ENCODE measurements around the gene YES1.
"Not testable (repeated sequence)": the region's sequence is repeated elsewhere in the genome, so short reads cannot be mapped to it uniquely, and the experiment has no call there.

YES1 gene

GRCh38 chr18:801137-801536 lies 10.9 kb downstream of the YES1 start:
- TF ChIP-seq CTCF (IDR thresholded peaks at IDR 0.05; ENCODE audit: extremely low read depth, missing control alignments): no peak
- no peak for DNase-seq (ENCODE audit: low spot score)

DNA sequence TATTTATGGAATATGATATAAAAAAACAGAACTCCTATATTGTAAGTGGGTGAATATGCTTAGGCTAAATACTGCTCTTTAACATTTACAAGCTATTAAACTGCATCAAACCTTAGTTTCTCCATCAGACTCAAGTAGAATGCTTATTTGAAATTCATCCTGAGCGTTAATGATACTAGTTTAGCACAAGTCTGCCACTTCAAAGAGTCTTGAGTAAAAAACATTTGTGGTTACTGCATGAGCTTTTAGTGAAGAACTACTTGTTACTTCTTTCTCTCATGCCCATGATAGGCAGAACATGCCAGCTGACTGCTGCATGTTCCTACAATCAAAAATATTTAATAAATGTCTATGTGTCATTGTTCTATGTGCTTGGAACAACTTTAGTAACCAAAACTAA lies 12.1 kb downstream of the YES1 start:
- DNase-seq (ENCODE audit: low spot score): no peak
- TF ChIP-seq CTCF (IDR thresholded peaks at IDR 0.05; ENCODE audit: extremely low read depth, missing control alignments): no peak

GRCh38 chr18:795383-795782 lies 16.7 kb downstream of the YES1 start:
- not testable (repeated sequence) for DNase-seq (ENCODE audit: low spot score)

DNA sequence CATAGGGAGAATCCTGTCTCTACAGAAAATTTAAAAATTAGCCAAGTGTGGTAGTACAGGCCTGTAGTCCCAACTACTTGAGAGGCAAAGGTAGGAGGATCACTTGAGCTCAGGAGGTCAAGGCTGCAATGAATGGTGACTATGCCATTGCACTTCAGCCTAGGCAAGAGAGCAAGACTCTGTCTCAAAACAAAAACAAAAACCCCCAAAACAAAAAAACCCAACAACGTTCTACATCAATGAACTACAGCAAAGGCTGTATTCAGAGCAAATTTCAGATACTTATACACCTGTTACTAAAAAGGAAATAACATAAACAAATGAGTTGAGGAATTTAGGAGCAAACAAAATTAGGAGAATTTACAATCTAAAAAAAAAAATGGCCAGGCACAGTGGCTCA lies 22.6 kb downstream of the YES1 start:
- TF ChIP-seq CTCF (IDR thresholded peaks at IDR 0.05; ENCODE audit: extremely low read depth, missing control alignments): no peak
- DNase-seq (ENCODE audit: low spot score): no peak

- no peak for TF ChIP-seq CTCF (IDR thresholded peaks at IDR 0.05; ENCODE audit: extremely low read depth, missing control alignments)
- no peak for DNase-seq (ENCODE audit: low spot score)
These were observed 26.8 kb downstream of the YES1 start for GRCh38 chr18:785242-785641.

DNA sequence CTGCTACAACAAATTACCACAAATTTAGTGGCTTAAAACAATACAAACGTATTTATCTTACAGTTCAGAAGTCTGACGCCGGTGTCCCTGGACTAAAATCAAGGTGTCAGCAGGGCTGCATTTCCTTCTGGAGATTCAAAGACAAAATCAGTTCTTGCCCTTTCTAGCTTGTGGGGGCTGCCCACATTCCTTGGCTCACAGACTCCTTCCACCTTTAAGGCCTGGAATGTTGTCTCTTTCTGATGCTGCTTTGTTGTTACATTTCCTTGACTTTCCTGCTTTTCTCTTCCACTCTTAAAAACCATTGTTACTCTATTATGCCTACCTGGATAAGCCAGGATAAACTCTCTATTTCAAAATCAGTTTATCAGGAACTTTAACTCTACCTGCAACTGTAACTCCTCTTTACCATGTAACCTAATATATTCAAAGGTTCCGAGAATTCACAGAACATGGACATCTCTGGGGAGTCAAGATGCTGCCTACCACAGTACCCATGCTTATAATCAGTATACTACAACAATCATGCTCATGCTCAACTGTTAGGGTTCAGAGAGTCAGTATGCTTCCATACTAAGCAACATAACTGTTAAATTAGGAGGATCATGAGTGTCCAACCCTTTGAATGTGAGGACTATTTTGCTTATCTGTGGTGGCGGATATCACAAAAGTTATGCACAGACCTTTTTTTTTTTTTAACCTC lies 27.4 kb downstream of the YES1 start:
- TF ChIP-seq CTCF (IDR thresholded peaks at IDR 0.05; ENCODE audit: extremely low read depth, missing control alignments): no peak
- no peak for DNase-seq (ENCODE audit: low spot score)

- no peak for DNase-seq (ENCODE audit: low spot score)
- no peak for TF ChIP-seq CTCF (IDR thresholded peaks at IDR 0.05; ENCODE audit: extremely low read depth, missing control alignments)
These were observed 33.7 kb downstream of the YES1 start for GRCh38 chr18:778194-778927.

GRCh38 chr18:777021-777420 lies 35.0 kb downstream of the YES1 start:
- no peak for DNase-seq (ENCODE audit: low spot score)
- TF ChIP-seq CTCF (IDR thresholded peaks at IDR 0.05; ENCODE audit: extremely low read depth, missing control alignments): no peak

GRCh38 chr18:776044-776443 lies 36.0 kb downstream of the YES1 start:
- DNase-seq (ENCODE audit: low spot score): not testable (repeated sequence)
